Measurements from ENCODE around the gene PCLO.
"Not testable (repeated sequence)": the region's sequence is repeated elsewhere in the genome, so short reads cannot be mapped to it uniquely, and the experiment has no call there.

GRCh38 chr7:82894341-82894740, 268.3 kb downstream of the PCLO start:
- not testable (repeated sequence) for TF ChIP-seq CTCF, POLR2A (IDR thresholded peaks at IDR 0.05)
